Measurements from ENCODE around the gene MRPL28. TPM values are rescaled to one million over a fixed set of nuclear protein-coding genes. Genes with fewer than 3 reads are reported as not detected.

The MRPL28 gene
- polyA plus RNA-seq, 1 of the 3 experiments (the other 2 are of a cell fraction) = 320 TPM

DNA sequence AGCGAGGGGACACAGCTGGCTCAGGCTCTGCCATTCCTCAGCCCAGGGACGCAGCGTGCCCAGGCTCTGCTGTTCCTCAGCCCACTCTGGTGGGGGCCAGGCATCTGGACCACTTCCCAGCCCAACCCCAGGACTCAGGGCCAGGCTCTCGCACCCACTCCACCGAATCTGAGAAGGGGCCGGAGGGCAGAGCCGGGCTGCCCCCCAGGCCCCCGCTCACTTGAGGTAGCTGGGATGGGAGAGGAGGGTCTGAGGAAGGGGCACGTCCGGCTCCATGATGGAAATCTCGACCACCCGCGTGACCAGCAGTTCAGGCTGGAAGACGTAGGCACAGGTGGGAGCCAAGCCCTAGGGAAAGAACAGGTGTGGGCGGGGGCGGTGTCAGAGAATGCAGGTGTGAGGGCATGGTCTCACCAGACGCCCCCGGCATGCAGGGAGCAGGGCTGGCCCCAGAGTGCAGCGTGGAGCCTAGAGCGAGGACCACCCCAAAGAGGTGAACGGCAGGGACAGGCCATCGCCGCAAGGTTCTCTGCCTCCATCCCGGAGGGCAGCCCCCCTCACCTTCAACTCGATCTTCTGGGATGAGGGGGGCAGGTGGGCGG is 6.6 kb upstream of the MRPL28 start:
- no peak for DNase-seq
- POLR2A ChIA-PET = no interaction called here
- 98% methylated on average over 18 of the region's 26 CpGs for WGBS (ENCODE audit: low lambda C conversion rate)

DNA sequence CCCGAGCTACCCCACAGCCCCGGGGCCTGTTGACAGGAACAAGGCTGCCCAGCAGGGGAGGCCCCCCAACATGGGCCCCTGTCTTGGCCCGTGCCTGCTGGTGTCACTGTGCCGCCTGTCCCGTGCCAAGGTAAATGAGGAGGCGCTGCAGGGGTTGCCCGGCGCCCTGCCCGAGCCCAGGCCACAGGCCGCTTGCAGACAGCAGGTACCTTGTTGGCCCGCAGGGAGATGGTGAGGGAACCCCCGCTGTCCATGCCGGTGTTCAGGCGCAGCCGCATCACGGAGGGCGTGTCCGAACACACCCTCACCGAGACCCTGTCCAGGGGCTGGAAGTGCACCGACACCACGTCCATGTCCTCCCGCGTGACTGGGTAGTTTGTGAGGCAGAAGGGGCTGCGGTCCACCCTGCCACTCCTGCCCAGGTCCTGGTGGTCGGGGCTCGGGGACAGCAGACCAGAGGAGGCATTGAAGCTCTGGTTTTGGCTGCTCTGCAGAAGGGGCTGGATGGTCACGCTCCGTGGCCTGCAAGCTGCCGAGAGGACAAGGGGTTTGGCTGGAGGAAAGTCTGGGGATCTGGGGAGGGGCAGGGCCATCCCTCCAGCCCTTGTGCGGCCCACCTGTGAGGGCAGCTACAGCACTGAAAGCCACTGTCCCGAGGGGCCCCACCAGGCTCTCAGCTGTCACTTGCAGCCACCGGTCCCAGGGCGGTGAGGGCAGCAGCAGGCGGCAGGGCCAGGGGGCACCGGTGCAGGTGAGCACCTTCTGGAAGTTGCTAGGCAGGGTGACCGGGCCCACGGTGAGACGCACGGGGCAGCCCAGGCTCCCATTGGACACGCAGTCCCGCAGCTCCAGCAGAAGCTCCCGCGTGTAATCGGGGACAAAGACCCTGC is 5.8 kb upstream of the MRPL28 start:
- H3K4me3 ChIP-seq (ENCODE audit: low read depth in 2 of 2, low read length in 1 of 2) = no peak overlapping the region
- no peak for DNase-seq
- peaks cover 0 to 54% of the 10 kb centered on the region in 2 experiments for H3K36me3 ChIP-seq (replicated peaks in 1 of 2; ENCODE audit: control insufficient read depth in 1 of 2, insufficient read depth in 2 of 2, low read length in 1 of 2)
- H3K9me3 ChIP-seq = no peaks in the 10 kb centered on the region
- H3F3A ChIP-seq (replicated peaks; ENCODE audit: insufficient read depth) = peaks cover under 1% of the 10 kb centered on the region
- peaks cover 27% of the 10 kb centered on the region for H3K79me2 ChIP-seq (ENCODE audit: insufficient read depth)
- ChIA-PET POLR2A (no interaction called here), CTCF (interaction anchor here (1.7 kb wide), 1 partner anchor 14 kb away, joined by 9 read pairs; no protein-coding TSS in a partner anchor)
- no peak overlapping the region for H3K4me2 ChIP-seq
- H3K9me2 ChIP-seq = no peaks in the 10 kb centered on the region
- peaks cover 5 to 20% of the 10 kb centered on the region in 2 experiments; a peak in 2 of 4 replicates for H3K4me1 ChIP-seq (ENCODE audit: control insufficient read depth in 1 of 2, insufficient read depth in 2 of 2, low read depth in 1 of 2, low read length in 1 of 2)
- no peak overlapping the region for H2AFZ ChIP-seq (ENCODE audit: low read depth)
- WGBS (ENCODE audit: low lambda C conversion rate) = 95% methylated on average over 7 of the region's 44 CpGs
- no peak overlapping the region for H3K9ac ChIP-seq
- TF ChIP-seq JUND (IDR thresholded peaks at IDR 0.05) (no peak), FOSL2 (IDR thresholded peaks at IDR 0.05; ENCODE audit: borderline replicate concordance, low read depth) (no peak)
- TF ChIP-seq, protein P1, sequence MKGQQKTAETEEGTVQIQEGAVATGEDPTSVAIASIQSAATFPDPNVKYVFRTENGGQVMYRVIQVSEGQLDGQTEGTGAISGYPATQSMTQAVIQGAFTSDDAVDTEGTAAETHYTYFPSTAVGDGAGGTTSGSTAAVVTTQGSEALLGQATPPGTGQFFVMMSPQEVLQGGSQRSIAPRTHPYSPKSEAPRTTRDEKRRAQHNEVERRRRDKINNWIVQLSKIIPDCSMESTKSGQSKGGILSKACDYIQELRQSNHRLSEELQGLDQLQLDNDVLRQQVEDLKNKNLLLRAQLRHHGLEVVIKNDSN (IDR thresholded peaks at IDR 0.05; ENCODE audit: borderline replicate concordance, low read depth) = no peak
- peaks cover 17% of the 10 kb centered on the region for H4K20me1 ChIP-seq (ENCODE audit: insufficient read depth)
- H3K27me3 ChIP-seq (ENCODE audit: insufficient read depth) = no peaks in the 10 kb centered on the region
- H3K27ac ChIP-seq (ENCODE audit: low read depth in 2 of 2, low read length in 1 of 2) = no peak overlapping the region

More for the DNA sequence above, 6.6 kb upstream of the MRPL28 start:
- CTCF ChIA-PET = no interaction called here
- peaks cover 0 to 48% of the 10 kb centered on the region in 2 experiments for H3K36me3 ChIP-seq (replicated peaks in 1 of 2; ENCODE audit: control insufficient read depth in 1 of 2, insufficient read depth in 2 of 2, low read length in 1 of 2)
- H3K9me3 ChIP-seq = no peaks in the 10 kb centered on the region
- no peak overlapping the region for H2AFZ ChIP-seq (ENCODE audit: low read depth)
- peaks cover 5 to 19% of the 10 kb centered on the region in 2 experiments; a peak in 2 of 4 replicates for H3K4me1 ChIP-seq (ENCODE audit: control insufficient read depth in 1 of 2, insufficient read depth in 2 of 2, low read depth in 1 of 2, low read length in 1 of 2)
- H3K27ac ChIP-seq (ENCODE audit: low read depth in 2 of 2, low read length in 1 of 2) = no peak overlapping the region
- peaks cover 29% of the 10 kb centered on the region for H3K79me2 ChIP-seq (ENCODE audit: insufficient read depth)
- no peaks in the 10 kb centered on the region for H3K9me2 ChIP-seq
- H3K4me3 ChIP-seq (ENCODE audit: low read depth in 2 of 2, low read length in 1 of 2) = no peak overlapping the region
- H3F3A ChIP-seq (replicated peaks; ENCODE audit: insufficient read depth) = no peaks in the 10 kb centered on the region
- H3K27me3 ChIP-seq (ENCODE audit: insufficient read depth) = no peaks in the 10 kb centered on the region
- no peak for TF ChIP-seq RCOR1 (IDR thresholded peaks at IDR 0.05; ENCODE audit: low read length)
- no peak for TF ChIP-seq NFIC (IDR thresholded peaks at IDR 0.05; ENCODE audit: borderline replicate concordance)
- TF ChIP-seq MEF2A (IDR thresholded peaks at IDR 0.05; ENCODE audit: borderline replicate concordance, low read depth) = no peak
- peaks cover 17% of the 10 kb centered on the region for H4K20me1 ChIP-seq (ENCODE audit: insufficient read depth)
- H3K4me2 ChIP-seq = no peak overlapping the region
- no peak overlapping the region for H3K9ac ChIP-seq

DNA sequence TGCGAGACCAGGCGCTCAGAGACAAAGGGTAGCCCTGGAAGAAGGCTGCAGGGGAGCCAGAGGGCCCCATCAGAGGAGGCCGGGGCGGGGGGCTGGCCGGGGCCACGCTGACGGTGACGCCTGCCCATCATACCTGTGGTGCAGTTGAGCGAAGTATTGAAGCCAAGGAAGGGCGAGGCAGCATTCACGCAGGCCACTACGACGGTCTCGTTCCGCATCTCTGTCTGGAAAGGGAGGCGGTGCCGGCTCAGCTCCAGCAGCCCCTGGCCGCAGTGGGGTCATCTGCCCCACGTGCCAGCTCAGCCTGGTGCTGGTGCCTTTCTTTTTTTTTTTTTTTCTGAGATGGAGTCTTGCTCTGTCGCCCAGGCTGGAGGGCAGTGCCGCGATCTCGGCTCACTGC is 4.9 kb upstream of the MRPL28 start:
- Histone ChIP-seq H3K4me3 (ENCODE audit: low read depth in 2 of 2, low read length in 1 of 2) (no peak overlapping the region), H3K9me3 (no peaks in the 10 kb centered on the region), H3F3A (replicated peaks; ENCODE audit: insufficient read depth) (peaks cover 5% of the 10 kb centered on the region), H3K9ac (no peak overlapping the region), H3K27ac (ENCODE audit: low read depth in 2 of 2, low read length in 1 of 2) (no peak overlapping the region), H3K4me1 (ENCODE audit: control insufficient read depth in 1 of 2, insufficient read depth in 2 of 2, low read depth in 1 of 2, low read length in 1 of 2) (peaks cover 5 to 19% of the 10 kb centered on the region in 2 experiments; a peak in 2 of 4 replicates), H2AFZ (ENCODE audit: low read depth) (no peak overlapping the region), H3K4me2 (no peak overlapping the region), H3K79me2 (ENCODE audit: insufficient read depth) (peaks cover 18% of the 10 kb centered on the region), H3K36me3 (replicated peaks in 1 of 2; ENCODE audit: control insufficient read depth in 1 of 2, insufficient read depth in 2 of 2, low read length in 1 of 2) (peaks cover 0 to 55% of the 10 kb centered on the region in 2 experiments), H3K27me3 (ENCODE audit: insufficient read depth) (no peaks in the 10 kb centered on the region), H3K9me2 (no peaks in the 10 kb centered on the region), H4K20me1 (ENCODE audit: insufficient read depth) (peaks cover 17% of the 10 kb centered on the region)
- no peak for TF ChIP-seq RFX5 (IDR thresholded peaks at IDR 0.05; ENCODE audit: low read length)
- TF ChIP-seq YY1 (IDR thresholded peaks at IDR 0.05; ENCODE audit: low read depth) = no peak
- 96% methylated on average over 15 of the region's 23 CpGs for WGBS (ENCODE audit: low lambda C conversion rate)
- ChIA-PET POLR2A (no interaction called here), CTCF (interaction anchor here (1.7 kb wide), 1 partner anchor 13 kb away, joined by 9 read pairs; no protein-coding TSS in a partner anchor)
- no peak for DNase-seq

Measured in SK-N-SH (cell line).